ENCODE results near the gene NAAA. TPM values are rescaled to one million over a fixed set of nuclear protein-coding genes. Genes with fewer than 3 reads are reported as not detected.
"Not testable (repeated sequence)": the region's sequence is repeated elsewhere in the genome, so short reads cannot be mapped to it uniquely, and the experiment has no call there.

Gene NAAA
- polyA plus RNA-seq (2012; ENCODE audit: insufficient read depth, insufficient read length), result 33.2 TPM

DNA sequence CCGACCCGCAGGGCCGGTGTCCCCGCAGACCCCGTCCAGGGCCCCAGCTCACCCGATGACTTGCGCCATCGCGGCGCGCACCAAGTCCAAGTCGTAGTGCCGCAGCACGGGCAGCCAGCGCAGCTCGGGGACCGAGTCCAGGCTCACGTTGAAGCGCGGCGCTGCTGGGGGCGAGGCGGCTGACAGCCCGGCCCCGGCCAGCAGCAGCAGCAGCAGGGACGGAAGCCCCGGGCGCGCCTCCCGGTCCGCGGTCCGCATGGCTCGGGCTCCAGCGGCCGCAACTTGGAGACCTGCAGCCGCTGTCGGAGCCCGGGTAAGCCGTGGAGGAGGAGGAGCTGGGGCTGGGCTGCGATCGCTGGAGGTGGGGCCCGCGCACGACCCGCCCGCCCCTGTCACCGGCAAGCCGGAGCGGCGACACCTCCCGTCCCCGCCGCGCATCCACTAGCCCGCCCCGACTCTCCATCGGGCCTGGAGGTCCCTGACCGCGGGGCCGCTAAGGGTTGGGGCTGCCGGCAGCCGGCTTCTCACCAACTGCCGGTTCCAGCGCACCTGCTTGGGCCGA is at the start of gene NAAA:
Gene NAAA, minus strand, starts transcription at position 322 of the 562 bp plus-strand sequence. Its CDS starts 64 bp downstream, at position 258.
- peak; percentile 25 for DNase-seq (ENCODE audit: low read depth, low spot score)

DNA sequence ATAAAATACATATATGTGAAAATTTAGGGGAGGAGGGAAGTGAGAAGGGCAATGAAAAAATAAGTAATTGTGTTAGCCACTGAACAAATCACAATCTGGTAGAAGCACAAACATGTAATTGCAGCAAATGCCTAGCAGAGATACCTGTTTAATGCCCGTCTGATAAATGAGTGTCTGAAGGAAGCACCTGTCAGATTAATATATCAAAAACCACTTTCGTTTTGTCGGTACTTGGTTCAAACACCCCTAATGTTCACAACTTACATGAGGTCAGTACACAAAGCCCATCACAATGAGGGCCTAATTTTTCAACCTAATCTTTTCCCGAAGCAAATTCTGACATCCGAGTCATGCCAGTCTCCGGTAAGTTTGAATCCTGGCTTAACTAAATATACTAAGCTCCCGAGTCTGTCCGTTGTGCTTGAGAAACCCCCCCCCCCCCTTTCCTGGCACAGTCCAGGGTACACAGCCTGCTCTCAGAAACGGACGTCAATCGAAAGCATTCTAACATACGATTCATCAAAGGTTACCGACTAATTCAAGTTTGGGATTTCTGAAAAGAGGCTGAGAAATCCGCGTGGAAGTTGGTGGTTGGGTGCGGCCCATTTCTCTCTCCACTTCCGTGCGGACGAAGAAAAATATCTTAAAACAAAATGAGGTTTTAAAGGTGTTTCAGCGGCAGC is 49.2 kb upstream of the NAAA start:
- no peak for DNase-seq (ENCODE audit: low read depth, low spot score)
- H3K4me3 ChIP-seq (ENCODE audit: low read length), result peak overlapping the region; percentile 92

More for the DNA sequence above, at the start of gene NAAA:
- peak within 1 kb of the TSS; percentile 80 for H3K4me3 ChIP-seq (ENCODE audit: low read length)

DNA sequence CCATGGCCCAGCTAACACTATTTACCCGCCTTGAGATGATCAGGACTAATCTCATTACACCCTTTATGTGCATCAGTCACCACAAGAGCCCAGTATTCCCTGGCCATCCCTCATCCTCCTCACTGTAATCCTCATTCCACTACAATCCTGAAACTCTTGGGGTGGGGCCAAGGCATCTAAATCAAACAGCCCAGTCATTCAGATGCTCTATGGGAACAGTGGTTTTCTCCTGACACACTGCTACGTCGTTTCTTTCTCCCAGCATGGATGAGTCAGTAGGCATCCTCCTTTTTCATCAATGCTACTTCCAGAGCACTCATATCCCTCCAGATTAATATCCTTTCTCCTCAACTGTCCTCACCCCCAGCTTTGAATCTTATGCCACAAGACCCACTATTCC is 44.3 kb upstream of the NAAA start:
- DNase-seq (ENCODE audit: low read depth, low spot score), result no peak
- no peak overlapping the region for H3K4me3 ChIP-seq (ENCODE audit: low read length)

DNA sequence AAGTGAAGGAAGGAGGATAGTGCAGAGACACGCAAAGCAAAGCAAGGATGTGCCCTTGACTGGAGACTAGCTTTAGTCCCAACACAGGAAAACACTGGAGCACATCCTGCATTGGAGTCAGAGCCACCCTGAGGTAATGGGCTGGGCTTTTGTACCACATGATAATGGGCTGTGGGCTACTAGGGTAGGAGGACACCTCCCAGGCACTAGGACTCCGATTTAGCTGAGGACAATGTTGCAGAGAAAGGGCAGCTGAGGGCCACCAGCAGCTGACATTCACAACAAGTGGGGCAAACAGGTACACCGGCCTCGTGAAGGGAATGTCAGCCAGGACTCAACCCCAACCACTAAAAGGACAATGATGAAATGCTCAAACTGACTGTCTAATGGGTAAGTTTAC is 39.8 kb upstream of the NAAA start:
- H3K4me3 ChIP-seq (ENCODE audit: low read length), result no peak overlapping the region
- DNase-seq (ENCODE audit: low read depth, low spot score), result no peak

DNA sequence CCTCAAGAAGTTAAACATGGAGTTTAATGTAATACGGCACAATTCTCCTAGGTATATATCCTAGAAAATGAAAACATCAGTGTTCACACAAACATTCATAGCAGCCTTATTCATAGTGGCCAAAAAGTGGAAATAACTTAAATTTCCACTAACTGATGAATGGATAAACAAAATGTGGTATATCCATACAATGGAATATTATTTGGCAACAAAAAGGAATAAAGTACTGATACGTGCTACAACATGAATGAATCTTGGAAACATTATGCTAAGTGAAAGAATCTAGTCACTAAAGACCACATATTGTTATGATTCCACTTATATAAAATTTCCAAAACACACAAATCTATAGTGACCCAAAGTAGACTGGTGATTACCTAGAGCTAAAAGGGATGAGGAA is 35.4 kb upstream of the NAAA start:
- no peak overlapping the region for H3K4me3 ChIP-seq (ENCODE audit: low read length)
- DNase-seq (ENCODE audit: low read depth, low spot score), result no peak

DNA sequence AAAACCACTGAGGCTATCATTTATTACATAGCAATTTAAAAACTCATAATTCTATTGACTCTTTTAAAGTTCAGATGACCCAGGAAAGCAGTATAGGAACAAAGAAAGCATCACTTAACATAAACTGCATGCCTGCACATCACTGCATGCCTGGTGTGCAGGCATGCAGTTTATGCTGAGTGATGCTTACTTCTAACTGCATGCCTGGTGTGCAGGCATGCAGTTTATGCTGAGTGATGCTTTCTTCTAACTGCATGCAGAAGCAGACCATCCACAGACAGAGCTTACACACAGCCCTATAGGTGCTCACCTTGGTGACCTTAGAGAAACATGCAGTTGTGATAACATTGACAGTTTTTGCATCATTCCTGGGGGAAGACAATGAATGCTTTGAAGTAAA is 33.0 kb upstream of the NAAA start:
- DNase-seq (ENCODE audit: low read depth, low spot score), result no peak
- H3K4me3 ChIP-seq (ENCODE audit: low read length), result no peak overlapping the region

DNA sequence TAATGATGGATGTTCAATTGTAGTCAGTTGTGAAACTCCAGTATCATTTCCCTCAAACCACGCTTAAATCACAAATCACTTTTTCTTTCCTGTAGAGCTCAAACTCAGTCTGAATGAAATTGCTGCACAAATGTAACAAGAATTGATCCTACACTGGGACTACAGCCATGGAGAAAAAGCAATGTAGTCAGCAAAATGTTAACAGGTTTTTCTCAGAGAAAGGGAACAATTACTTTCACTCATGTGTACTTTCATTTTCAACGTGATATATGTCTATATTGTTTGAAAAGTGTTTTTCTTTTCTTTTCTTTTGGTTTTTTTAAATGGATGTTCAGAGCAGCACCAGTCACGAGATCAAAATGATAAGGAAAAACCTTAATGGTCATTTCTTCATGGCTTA is 27.3 kb upstream of the NAAA start:
- no peak for DNase-seq (ENCODE audit: low read depth, low spot score)
- no peak overlapping the region for H3K4me3 ChIP-seq (ENCODE audit: low read length)

DNA sequence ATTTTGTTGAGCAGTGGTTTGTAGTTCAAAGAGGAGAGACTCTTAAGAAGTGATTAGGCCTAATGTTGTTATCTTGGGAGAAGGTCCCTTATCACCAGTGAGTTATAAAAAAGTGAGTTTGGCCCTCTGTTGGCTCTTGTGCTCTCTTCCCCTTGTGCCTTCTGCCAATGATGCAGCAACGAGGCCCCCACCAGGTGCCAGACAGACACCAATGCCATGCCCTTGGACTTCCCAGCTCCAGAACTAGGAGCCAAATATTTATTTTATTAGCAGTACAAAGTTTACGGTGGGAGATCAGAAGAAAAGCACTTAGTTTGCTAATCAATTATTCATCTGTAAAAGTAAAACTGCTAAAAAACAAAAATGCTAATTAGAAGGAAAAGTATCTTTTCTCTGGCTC is 22.7 kb upstream of the NAAA start:
- H3K4me3 ChIP-seq (ENCODE audit: low read length), result no peak overlapping the region
- DNase-seq (ENCODE audit: low read depth, low spot score), result no peak

DNA sequence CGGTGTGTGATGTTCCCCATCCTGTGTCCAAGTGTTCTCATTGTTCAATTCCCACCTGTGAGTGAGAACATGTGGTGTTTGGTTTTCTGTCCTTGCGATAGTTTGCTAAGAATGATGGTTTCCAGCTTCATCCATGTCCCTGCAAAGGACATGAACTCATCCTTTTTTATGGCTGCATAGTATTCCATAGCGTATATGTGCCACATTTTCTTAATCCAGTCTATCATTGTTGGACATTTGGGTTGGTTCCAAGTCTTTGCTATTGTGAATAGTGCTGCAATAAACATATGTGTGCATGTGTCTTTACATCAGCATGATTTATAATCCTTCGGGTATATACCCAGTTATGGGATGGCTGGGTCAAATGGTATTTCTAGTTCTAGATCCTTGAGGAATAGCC is 21.3 kb upstream of the NAAA start:
- not testable (repeated sequence) for DNase-seq (ENCODE audit: low read depth, low spot score); H3K4me3 ChIP-seq (ENCODE audit: low read length)

DNA sequence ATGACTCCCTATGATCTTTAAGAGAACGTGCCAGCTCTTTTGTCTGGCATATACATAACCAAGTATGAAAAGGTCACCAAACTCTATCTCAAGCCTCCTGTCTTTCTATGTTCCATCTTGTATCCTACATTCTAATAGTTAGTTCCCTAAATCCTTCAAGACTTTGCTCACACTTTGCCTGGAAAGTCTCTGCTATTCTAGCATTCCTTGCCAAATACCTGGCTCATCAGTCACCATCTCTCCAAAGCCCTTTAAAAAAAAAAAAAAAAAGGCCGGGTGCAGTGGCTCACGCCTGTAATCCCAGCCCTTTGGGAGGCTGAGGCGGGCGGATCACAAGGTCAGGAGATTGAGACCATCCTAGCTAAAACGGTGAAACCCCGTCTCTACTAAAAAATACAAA is 17.7 kb upstream of the NAAA start:
- H3K4me3 ChIP-seq (ENCODE audit: low read length); DNase-seq (ENCODE audit: low read depth, low spot score): not testable (repeated sequence)

DNA sequence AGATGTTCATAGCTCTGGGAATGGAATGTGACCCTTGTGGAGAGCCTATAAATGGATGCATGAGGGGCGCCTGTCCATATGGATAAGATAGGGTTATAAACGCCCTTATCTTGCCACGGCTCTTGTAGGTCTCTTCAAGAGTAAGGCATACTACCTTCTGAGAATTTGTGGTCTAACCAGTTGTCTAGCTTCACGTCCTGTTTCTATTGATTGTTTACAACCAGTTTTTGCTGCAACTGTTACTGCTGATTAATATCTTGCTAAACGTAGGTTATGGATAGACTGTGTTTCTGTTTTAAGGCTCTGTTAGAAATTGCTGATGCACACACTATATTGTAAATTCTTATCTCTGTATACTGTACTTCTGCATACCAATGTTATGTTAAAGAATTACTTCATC is 14.0 kb upstream of the NAAA start:
- H3K4me3 ChIP-seq (ENCODE audit: low read length); DNase-seq (ENCODE audit: low read depth, low spot score): not testable (repeated sequence)

DNA sequence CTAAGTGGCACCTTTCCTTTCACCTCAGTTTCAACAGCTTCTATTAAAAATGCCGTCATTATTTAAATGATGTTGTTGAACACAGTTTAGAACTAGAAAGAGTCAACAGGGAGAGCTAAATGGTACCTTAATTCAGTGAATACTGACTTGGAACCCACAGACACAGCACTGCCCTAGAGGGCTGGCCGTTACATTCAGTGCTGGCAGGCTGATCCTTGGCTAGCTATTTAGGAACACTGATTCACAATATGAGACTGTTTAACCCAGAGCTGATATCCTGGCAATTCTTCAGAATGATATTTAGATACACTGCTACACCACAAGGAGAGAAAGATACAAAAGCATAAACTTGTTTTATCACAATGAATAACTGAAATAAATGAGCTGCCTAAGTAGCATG is 12.7 kb upstream of the NAAA start:
- DNase-seq (ENCODE audit: low read depth, low spot score), result no peak
- H3K4me3 ChIP-seq (ENCODE audit: low read length), result no peak overlapping the region

DNA sequence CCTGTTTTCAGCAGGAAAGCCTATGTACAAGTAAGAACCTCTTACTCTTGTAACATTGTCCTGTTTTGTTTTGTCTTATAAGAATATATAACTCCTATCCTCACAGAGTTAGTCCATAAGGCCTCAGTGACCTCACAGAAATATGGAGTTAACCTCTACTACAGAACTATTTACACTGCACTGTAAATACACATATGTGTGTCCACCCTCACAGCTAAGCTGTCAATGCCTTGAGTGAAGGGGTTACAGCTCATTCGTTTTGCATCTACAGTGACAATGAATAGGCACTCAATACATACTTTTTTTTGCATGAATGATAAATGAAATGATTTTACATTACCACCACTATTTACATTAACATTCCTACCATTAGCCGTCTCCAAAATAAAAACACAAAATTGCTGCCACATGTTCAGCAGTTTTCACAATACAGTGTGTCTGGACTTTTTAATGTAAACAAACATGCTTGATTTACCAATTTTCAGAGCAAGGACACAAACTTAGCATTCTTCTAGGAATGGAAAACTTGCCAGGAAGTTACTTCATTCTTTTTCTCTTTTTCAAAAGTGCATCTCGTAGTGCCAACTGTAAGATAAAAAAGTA is 9.5 kb upstream of the NAAA start:
- no peak for DNase-seq (ENCODE audit: low read depth, low spot score)
- no peak overlapping the region for H3K4me3 ChIP-seq (ENCODE audit: low read length)

DNA sequence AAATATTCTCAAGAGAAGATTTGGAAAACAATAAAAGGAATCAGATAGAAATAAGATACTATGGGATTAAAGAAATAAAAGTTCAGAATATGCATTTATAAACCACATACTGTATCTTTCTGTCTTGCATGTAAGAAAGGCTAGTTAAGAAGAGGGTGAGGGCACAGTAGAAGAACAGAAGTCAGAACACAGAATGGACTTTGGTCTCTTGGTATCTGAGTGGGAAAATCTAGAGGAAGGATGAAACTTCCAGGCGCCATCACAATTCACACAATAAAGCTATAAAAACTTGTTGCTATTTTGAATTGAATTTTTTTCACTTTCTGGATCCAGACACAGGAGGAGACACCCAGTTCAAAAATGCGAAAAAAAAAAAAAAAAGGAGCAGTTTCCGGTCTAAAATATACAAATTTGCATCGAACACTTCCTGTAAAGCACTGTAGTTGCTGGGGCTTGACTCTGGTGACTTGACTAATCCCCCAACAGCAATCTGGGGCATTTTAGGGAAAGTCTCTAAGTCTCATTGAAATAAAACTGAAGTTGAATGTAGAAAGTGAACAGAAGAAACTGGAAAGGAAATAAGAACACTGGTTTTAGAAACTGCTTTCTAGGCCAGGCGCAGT is 8.1 kb upstream of the NAAA start:
- no peak overlapping the region for H3K4me3 ChIP-seq (ENCODE audit: low read length)
- no peak for DNase-seq (ENCODE audit: low read depth, low spot score)

DNA sequence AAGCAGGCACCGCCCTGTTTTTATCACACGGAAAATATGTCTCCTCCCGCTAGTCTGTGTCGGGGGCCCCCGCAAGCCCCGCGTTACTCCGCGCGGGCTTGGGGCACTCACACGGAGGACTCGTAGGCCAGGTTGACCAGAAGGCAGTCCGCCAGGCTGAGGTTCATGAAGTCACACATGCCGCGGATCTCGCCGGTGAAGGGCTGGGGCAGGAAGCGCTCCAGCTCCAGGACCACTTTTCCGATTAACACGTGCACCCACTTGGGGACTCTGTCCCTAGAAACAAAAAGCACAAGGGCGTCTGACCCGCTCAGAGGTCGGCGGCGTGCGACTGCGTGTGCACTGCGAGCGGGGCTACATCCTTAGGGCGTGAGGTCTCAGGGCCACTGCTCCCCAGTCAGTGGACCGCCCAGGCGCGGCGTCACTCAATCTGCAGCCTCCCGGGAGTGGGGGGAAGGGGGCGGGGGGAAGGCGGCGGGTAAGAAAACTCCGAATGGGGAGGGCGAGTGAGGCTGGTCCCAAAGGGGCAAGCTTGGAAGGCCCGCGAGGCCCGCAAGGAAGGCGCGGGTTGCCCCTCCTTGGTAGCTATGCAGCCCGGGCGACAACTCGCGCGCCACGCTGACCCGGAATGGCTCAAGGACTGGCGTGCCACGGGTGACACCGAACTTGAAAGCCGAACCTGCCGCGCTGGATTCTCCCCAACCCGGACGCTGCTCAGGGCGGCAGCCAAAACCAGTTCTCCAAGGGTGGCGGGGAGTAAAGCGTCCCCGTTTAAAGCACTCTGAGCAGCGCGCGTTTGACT is 722 bp downstream of the NAAA start:
- peak overlapping the region; percentile 80 for H3K4me3 ChIP-seq (ENCODE audit: low read length)
- peak; percentile 26 for DNase-seq (ENCODE audit: low read depth, low spot score)

DNA sequence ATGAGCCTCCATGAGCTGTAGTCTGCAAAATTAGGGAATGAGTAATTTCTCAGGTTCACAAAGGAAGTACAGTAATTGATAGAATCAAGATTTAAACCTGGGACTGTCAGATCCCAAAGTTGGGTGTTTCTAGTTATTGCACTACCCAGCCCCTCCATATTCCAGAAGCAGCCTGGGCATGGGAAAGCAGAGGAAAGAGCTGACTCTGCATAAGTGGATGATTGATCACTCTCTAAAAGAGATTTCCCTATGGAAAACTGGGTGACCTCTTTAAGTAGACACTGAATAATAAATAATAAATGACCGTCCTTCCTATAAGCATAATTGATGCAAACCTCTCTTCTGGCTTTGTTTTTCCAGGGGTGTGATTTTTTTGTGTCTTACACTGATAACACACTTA is 5.2 kb downstream of the NAAA start:
- H3K4me3 ChIP-seq (ENCODE audit: low read length), result no peak overlapping the region
- DNase-seq (ENCODE audit: low read depth, low spot score), result no peak

DNA sequence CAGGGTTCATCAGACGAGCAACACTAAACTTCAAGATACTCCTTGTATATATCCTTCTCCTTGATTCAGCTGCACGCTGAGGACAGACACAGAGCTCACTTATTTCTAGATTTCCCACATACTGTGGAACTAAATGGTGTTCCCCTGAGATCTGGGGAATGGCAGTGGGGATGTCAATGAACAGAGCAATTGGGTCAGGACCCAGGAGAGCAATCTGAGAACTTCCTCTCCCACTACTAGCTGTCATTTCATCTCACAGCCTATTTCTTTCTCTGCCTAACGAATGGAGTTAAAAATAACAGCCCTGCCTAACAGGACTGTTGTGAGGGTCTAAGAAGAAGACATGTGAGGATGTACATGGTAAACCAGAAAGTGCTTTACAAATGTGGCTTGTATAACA is 10.7 kb downstream of the NAAA start:
- no peak overlapping the region for H3K4me3 ChIP-seq (ENCODE audit: low read length)

DNA sequence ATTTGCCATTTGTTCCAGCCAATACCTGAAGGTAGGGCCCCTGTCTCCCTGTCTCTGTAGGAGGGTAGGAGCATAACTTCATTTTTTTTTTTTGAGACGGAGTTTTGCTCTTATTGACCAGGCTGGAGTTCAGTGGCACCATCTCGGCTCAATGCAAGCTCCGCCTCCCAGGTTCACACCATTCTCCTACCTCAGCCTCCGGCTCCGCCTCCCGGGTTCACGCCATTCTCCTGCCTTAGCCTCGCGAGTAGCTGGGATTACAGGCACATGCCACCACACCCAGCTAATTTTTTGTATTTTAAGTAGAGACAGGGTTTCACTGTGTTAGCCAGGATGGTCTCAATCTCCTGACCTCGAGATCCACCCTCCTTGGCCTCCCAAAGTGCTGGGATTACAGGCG is 15.9 kb downstream of the NAAA start:
- not testable (repeated sequence) for DNase-seq (ENCODE audit: low read depth, low spot score); H3K4me3 ChIP-seq (ENCODE audit: low read length)

More for the DNA sequence above, 10.7 kb downstream of the NAAA start:
- DNase-seq (ENCODE audit: low read depth, low spot score), result no peak

DNA sequence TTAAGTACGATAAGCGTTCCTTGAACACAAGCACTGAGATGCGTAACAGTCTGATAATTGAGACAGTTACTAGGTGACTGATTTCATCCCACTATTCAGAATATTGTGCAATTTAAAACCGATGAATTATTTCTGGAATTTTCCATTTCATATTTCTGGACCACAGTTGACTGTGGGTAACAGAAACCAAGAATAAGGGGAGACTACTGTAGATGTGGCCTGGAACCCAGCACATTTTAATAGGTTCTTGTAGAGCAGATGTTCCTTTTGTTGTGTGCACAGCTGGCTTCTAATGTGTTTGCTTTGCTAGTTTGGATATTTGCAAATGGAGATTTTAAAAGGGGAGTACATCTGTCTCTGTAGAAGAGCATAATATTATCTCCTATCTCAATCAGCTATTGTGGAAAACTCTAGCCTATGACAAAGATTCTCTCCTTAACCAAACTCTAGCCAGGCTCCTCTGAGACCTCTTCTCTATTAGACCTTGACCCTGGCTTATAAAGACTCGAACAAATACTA is 16.4 kb downstream of the NAAA start:
- no peak overlapping the region for H3K4me3 ChIP-seq (ENCODE audit: low read length)
- DNase-seq (ENCODE audit: low read depth, low spot score), result no peak

Measured in Jurkat, Clone E6-1 (cell line).